Vagina (tissue), 2 donors: ENCODE results near the gene CRYBG1. TPM values are rescaled to one million over a fixed set of nuclear protein-coding genes. Genes with fewer than 3 reads are reported as not detected.

ENCODE experiments used
- DNase-seq, 2 donors: peaks; one replicate each; pipeline ENCODE4 v3.0.0-alpha.2; 2017; ENCODE audit errors: extremely low spot score in 2 of 2
- H3K27ac ChIP-seq: fragments of 200-600 bp; sonication (generic); one replicate; pipeline ENCODE4 v1.5.1; 2019
- H3K27me3 ChIP-seq: fragments of 200-600 bp; sonication (generic); one replicate; pipeline ENCODE4 v1.5.1; 2019
- H3K36me3 ChIP-seq, 2 donors: fragments of 200-600 bp; sonication (generic); one replicate each; pipeline ENCODE4 v1.5.1; 2017 to 2019
- H3K4me1 ChIP-seq: fragments of 200-600 bp; sonication (generic); one replicate; pipeline ENCODE4 v1.5.1; 2019
- H3K4me3 ChIP-seq, 2 donors: fragments of 200-600 bp; sonication (generic); 1 replicate in 1 of 2; 2 replicates in 1 of 2; pipeline ENCODE4 v1.5.1; 2016 to 2019
- H3K9me3 ChIP-seq: fragments of 200-600 bp; sonication (generic); one replicate; pipeline ENCODE4 v1.5.1; 2019
- CTCF ChIP-seq, 3 experiments: fragments of 450-650 bp in 2 of 3; fragments of 200-600 bp in 1 of 3; sonication (generic) in 1 of 3; IDR thresholded peaks; one replicate each; pipeline ENCODE4 v1.5.1; 2017 to 2019; ENCODE audit warnings: antibody characterized with exemption in 3 of 3, mild to moderate bottlenecking in 2 of 3, moderate library complexity in 2 of 3
- POLR2A ChIP-seq, 2 donors: fragments of 450-650 bp; IDR thresholded peaks; one replicate each; pipeline ENCODE4 v1.6.1; 2017; ENCODE audit warnings: antibody characterized with exemption in 2 of 2, mild to moderate bottlenecking in 2 of 2, moderate library complexity in 2 of 2
- POLR2AphosphoS5 ChIP-seq, 2 donors: sonication (generic); formaldehyde crosslinking; IDR thresholded peaks; one replicate each; pipeline ENCODE4 v1.9.0; 2017; ENCODE audit warnings: antibody characterized with exemption in 2 of 2, mild to moderate bottlenecking in 2 of 2, low read depth in 1 of 2; ENCODE audit not compliant: insufficient read depth in 1 of 2
- intact Hi-C: fragments of 100-400 bp; cut with DNase I; formaldehyde crosslinking; loops from one replicate; pipeline ENCODE4 v1.15.1; 2023
- total RNA-seq: library from RNA; depleted of rRNA; stranded (reverse); fragments of >200 nt; gene quantifications from one replicate; pipeline ENCODE4 v1.2.3, GENCODE V29; 2016

The CRYBG1 gene
- total RNA-seq, 1 donor from 2014 or later: 46.7 TPM

DNA sequence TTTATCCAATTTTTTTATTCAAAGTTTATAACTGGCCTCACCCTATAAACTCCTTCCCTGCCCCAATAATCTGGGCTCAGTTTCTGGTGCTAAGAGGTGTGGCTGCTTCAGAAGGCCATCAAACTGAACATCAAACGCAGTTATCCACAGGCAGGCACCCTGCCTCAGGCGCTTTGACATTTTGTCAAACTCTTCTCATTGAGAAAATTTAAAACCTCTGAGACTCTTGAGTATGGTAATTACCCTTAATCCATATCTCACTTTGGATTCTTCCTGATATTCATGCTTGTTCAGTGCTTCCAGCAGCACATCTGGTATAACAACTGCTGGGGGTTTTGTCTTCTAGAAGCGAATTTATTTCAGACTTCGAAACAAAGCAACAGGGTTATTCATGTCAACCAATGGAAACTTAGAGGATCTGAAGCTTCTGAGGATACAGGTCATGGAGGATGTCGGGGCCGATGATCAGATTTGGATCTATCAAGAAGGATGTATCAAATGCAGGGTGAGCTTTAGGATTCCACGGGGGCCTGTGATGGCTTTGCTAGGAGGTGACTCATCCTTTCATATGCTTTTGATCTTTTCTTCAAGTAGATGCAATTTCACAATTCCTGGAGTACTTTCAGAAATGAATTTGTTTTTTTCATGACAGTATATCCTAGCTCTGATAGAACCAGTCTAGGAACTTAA lies 200.6 kb downstream of the CRYBG1 start:
- peak overlapping the region; percentile 67 for H3K27ac ChIP-seq
- intact Hi-C loops: loop anchor here (10.0 kb wide), 1 partner anchor 216 kb away; no protein-coding TSS in a partner anchor

GRCh38 chr6:106561686-106562405 lies 201.3 kb downstream of the CRYBG1 start:
- no peak for DNase-seq
- no peaks in the 10 kb centered on the region for H3K9me3 ChIP-seq
- intact Hi-C loops: loop anchor here (10.0 kb wide), 1 partner anchor 217 kb away; no protein-coding TSS in a partner anchor

More for the DNA sequence above, 200.6 kb downstream of the CRYBG1 start:
- no peak overlapping the region for H3K4me3 ChIP-seq
- no peak for DNase-seq
- H3K9me3 ChIP-seq: no peaks in the 10 kb centered on the region
- no peaks in the 10 kb centered on the region for H3K36me3 ChIP-seq
- no peaks in the 10 kb centered on the region for H3K27me3 ChIP-seq
- H3K4me1 ChIP-seq: peaks cover 27% of the 10 kb centered on the region
- no peak for TF ChIP-seq POLR2A (IDR thresholded peaks at IDR 0.05)
- no peak for TF ChIP-seq POLR2AphosphoS5 (IDR thresholded peaks at IDR 0.05; ENCODE audit: insufficient read depth in 1 of 2, low read depth in 1 of 2)
- TF ChIP-seq CTCF (IDR thresholded peaks at IDR 0.05): no peak

DNA sequence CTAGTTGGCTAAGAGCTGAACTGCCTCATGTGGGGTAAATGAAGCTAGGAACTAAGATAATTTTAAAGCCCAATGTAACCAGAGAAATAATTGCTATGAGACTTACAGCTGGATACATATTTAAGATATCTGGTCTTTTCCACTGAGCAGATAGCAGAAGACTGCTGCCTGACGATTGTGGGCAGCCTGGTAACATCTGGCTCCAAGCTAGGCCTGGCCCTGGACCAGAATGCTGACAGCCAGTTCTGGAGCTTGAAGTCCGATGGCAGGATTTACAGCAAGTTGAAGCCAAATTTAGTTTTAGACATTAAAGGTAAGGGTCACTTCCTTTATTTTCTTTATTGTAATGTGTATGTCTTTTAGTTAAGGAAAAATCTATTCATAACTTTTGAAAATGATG lies 203.1 kb downstream of the CRYBG1 start:
- Histone ChIP-seq H3K4me3 (no peak overlapping the region), H3K27me3 (no peaks in the 10 kb centered on the region), H3K4me1 (peaks cover 27% of the 10 kb centered on the region), H3K27ac (no peak overlapping the region), H3K9me3 (no peaks in the 10 kb centered on the region), H3K36me3 (peaks cover 0 to 2% of the 10 kb centered on the region in 2 donors)
- TF ChIP-seq POLR2AphosphoS5 (IDR thresholded peaks at IDR 0.05; ENCODE audit: insufficient read depth in 1 of 2, low read depth in 1 of 2): no peak
- no peak for TF ChIP-seq POLR2A (IDR thresholded peaks at IDR 0.05)
- intact Hi-C loops: loop anchor here (10.0 kb wide), 1 partner anchor 219 kb away; no protein-coding TSS in a partner anchor
- no peak for DNase-seq

More at GRCh38 chr6:106561686-106562405, 201.3 kb downstream of the CRYBG1 start:
- Histone ChIP-seq H3K27me3 (no peaks in the 10 kb centered on the region), H3K4me3 (no peak overlapping the region), H3K27ac (peak overlapping the region; percentile 67), H3K4me1 (peaks cover 27% of the 10 kb centered on the region), H3K36me3 (no peaks in the 10 kb centered on the region)
- TF ChIP-seq POLR2AphosphoS5 (IDR thresholded peaks at IDR 0.05; ENCODE audit: insufficient read depth in 1 of 2, low read depth in 1 of 2) (peak in 1 of 2 donors; percentile 65), POLR2A (IDR thresholded peaks at IDR 0.05) (no peak)

- no peak overlapping the region for H3K4me3 ChIP-seq
- H3K27ac ChIP-seq: no peak overlapping the region
- intact Hi-C loops: loop anchor here (10.0 kb wide), 1 partner anchor 220 kb away; no protein-coding TSS in a partner anchor
- peaks cover 0 to 5% of the 10 kb centered on the region in 2 donors for H3K36me3 ChIP-seq
- H3K27me3 ChIP-seq: no peaks in the 10 kb centered on the region
- peaks cover 27% of the 10 kb centered on the region for H3K4me1 ChIP-seq
- TF ChIP-seq CTCF (IDR thresholded peaks at IDR 0.05) (no peak), POLR2A (IDR thresholded peaks at IDR 0.05) (no peak), POLR2AphosphoS5 (IDR thresholded peaks at IDR 0.05; ENCODE audit: insufficient read depth in 1 of 2, low read depth in 1 of 2) (no peak)
- DNase-seq: no peak
- no peaks in the 10 kb centered on the region for H3K9me3 ChIP-seq
These were observed 204.0 kb downstream of the CRYBG1 start for GRCh38 chr6:106564476-106564875.

- H3K4me3 ChIP-seq: no peak overlapping the region
- TF ChIP-seq POLR2A (IDR thresholded peaks at IDR 0.05) (no peak), CTCF (IDR thresholded peaks at IDR 0.05) (no peak), POLR2AphosphoS5 (IDR thresholded peaks at IDR 0.05; ENCODE audit: insufficient read depth in 1 of 2, low read depth in 1 of 2) (no peak)
- DNase-seq: no peak
- no peak overlapping the region for H3K27ac ChIP-seq
- intact Hi-C loops: loop anchor here (5.0 to 10.0 kb wide), 2 partner anchors 126 to 224 kb away; no protein-coding TSS in a partner anchor
- no peaks in the 10 kb centered on the region for H3K27me3 ChIP-seq
- H3K36me3 ChIP-seq: peaks cover 0 to 9% of the 10 kb centered on the region in 2 donors
- H3K4me1 ChIP-seq: no peaks in the 10 kb centered on the region
- no peaks in the 10 kb centered on the region for H3K9me3 ChIP-seq
These were observed 208.0 kb downstream of the CRYBG1 start for GRCh38 chr6:106568530-106568929.
